ENCODE measurements around the gene ALDH5A1. TPM values are rescaled to one million over a fixed set of nuclear protein-coding genes. Genes with fewer than 3 reads are reported as not detected.

Gene ALDH5A1
- total and polyA plus RNA-seq, 11 donors: 3.0 to 35.5 (median 19.7) TPM

GRCh38 chr6:24448396-24448795, 46.4 kb upstream of the ALDH5A1 start:
- ATAC-seq: no peak
- Histone ChIP-seq H3K4me1 (no peaks in the 10 kb centered on the region), H3K4me3 (no peak overlapping the region), H3K27ac (no peak overlapping the region), H3K36me3 (no peaks in the 10 kb centered on the region), H3K9me3 (no peaks in the 10 kb centered on the region), H3K27me3 (no peaks in the 10 kb centered on the region)
- intact Hi-C loops (cut with DNase I): no loop called here
- TF ChIP-seq POLR2A (IDR thresholded peaks at IDR 0.05): no peak
- WGBS, 4 donors: 68 to 83% (median 73%) methylated on average over 4 of the region's 4 CpGs
- DNase-seq: no peak

- 68 to 81% (median 72%) methylated on average over 9 of the region's 9 CpGs for WGBS, 4 donors
- H3K36me3 ChIP-seq: no peaks in the 10 kb centered on the region
- no peak overlapping the region for H3K27ac ChIP-seq
- no peak for TF ChIP-seq POLR2A (IDR thresholded peaks at IDR 0.05)
- TF ChIP-seq CTCF (IDR thresholded peaks at IDR 0.05): no peak
- no peak overlapping the region for H3K4me3 ChIP-seq
- no peaks in the 10 kb centered on the region for H3K27me3 ChIP-seq
- H3K9me3 ChIP-seq: no peaks in the 10 kb centered on the region
- H3K4me1 ChIP-seq: no peaks in the 10 kb centered on the region
- no peak for ATAC-seq
- intact Hi-C loops (cut with DNase I): no loop called here
- DNase-seq: no peak
Measured at GRCh38 chr6:24448828-24449525, 45.8 kb upstream of the ALDH5A1 start.

- H3K27ac ChIP-seq: no peak overlapping the region
- H3K27me3 ChIP-seq: no peaks in the 10 kb centered on the region
- 67 to 77% (median 70%) methylated on average over 13 of the region's 13 CpGs for WGBS, 4 donors
- TF ChIP-seq CTCF (IDR thresholded peaks at IDR 0.05): no peak
- no peak for TF ChIP-seq POLR2A (IDR thresholded peaks at IDR 0.05)
- H3K4me1 ChIP-seq: no peaks in the 10 kb centered on the region
- no peaks in the 10 kb centered on the region for H3K36me3 ChIP-seq
- DNase-seq (no peak), ATAC-seq (no peak)
- no peak overlapping the region for H3K4me3 ChIP-seq
- no peaks in the 10 kb centered on the region for H3K9me3 ChIP-seq
- intact Hi-C loops (cut with DNase I): no loop called here
Measured at GRCh38 chr6:24451581-24452388, 43.0 kb upstream of the ALDH5A1 start.

GRCh38 chr6:24453921-24454320, 40.8 kb upstream of the ALDH5A1 start:
- DNase-seq (no peak), ATAC-seq (no peak)
- Histone ChIP-seq H3K4me3 (no peak overlapping the region), H3K36me3 (no peaks in the 10 kb centered on the region), H3K4me1 (no peaks in the 10 kb centered on the region), H3K27me3 (no peaks in the 10 kb centered on the region), H3K27ac (no peak overlapping the region), H3K9me3 (no peaks in the 10 kb centered on the region)
- WGBS, 4 donors: 92 to 98% (median 97%) methylated on average over 10 of the region's 10 CpGs
- no peak for TF ChIP-seq POLR2A (IDR thresholded peaks at IDR 0.05)
- TF ChIP-seq CTCF (IDR thresholded peaks at IDR 0.05): no peak
- intact Hi-C loops (cut with DNase I): no loop called here
